ENCODE results near the gene ZNF891. TPM values are rescaled to one million over a fixed set of nuclear protein-coding genes. Genes with fewer than 3 reads are reported as not detected.

ZNF891 gene
- total RNA-seq, 1 donor from 2014 or later, result 6.8 TPM

GRCh38 chr12:133120385-133121191 is 9.5 kb downstream of the ZNF891 start:
- no peak overlapping the region for H3K4me3 Mint-ChIP-seq (ENCODE audit: low read depth)
- no peak for DNase-seq (ENCODE audit: low spot score, unreplicated experiment)
- H3K9me3 Mint-ChIP-seq (ENCODE audit: low read depth), result peaks cover 69% of the 10 kb centered on the region
- H3K27me3 Mint-ChIP-seq, result no peaks in the 10 kb centered on the region
- peaks cover 86% of the 10 kb centered on the region for H3K36me3 Mint-ChIP-seq (ENCODE audit: insufficient read depth)
- no peaks in the 10 kb centered on the region for H3K4me1 Mint-ChIP-seq (ENCODE audit: low read depth)
- TF ChIP-seq CTCF (IDR thresholded peaks at IDR 0.05; ENCODE audit: unreplicated experiment), result no peak
- H3K27ac Mint-ChIP-seq, result peak overlapping the region; percentile 41

DNA sequence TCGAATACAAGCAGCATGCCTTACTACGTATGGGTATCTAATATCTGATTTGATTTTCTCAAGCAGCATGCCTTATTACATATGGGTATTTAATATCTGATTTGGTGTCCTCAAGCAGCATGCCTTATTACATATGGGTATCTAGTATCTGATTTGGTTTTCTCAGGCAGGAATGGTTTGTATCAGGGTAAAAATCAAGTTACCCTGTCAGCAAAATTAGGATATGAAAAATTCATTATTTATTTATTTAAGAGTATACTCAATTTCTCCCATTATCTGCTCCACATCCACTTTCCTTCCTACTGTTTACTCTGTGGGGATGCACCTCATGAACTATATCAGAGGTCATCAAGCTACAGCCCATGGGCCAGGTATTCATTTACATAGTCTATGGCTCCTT is 21.9 kb downstream of the ZNF891 start:
- no peaks in the 10 kb centered on the region for H3K4me1 Mint-ChIP-seq (ENCODE audit: low read depth)
- H3K27me3 Mint-ChIP-seq, result no peaks in the 10 kb centered on the region
- peak overlapping the region; percentile 71 for H3K27ac Mint-ChIP-seq
- no peak overlapping the region for H3K4me3 Mint-ChIP-seq (ENCODE audit: low read depth)
- no peak for DNase-seq (ENCODE audit: low spot score, unreplicated experiment)
- H3K36me3 Mint-ChIP-seq (ENCODE audit: insufficient read depth), result peaks cover 84% of the 10 kb centered on the region
- peaks cover 64% of the 10 kb centered on the region for H3K9me3 Mint-ChIP-seq (ENCODE audit: low read depth)
- no peak for TF ChIP-seq CTCF (IDR thresholded peaks at IDR 0.05; ENCODE audit: unreplicated experiment)

GRCh38 chr12:133107121-133107520 is 23.0 kb downstream of the ZNF891 start:
- H3K4me3 Mint-ChIP-seq (ENCODE audit: low read depth), result no peak overlapping the region
- peaks cover 64% of the 10 kb centered on the region for H3K9me3 Mint-ChIP-seq (ENCODE audit: low read depth)
- H3K27me3 Mint-ChIP-seq, result no peaks in the 10 kb centered on the region
- no peak overlapping the region for H3K27ac Mint-ChIP-seq
- no peaks in the 10 kb centered on the region for H3K4me1 Mint-ChIP-seq (ENCODE audit: low read depth)
- no peak for TF ChIP-seq CTCF (IDR thresholded peaks at IDR 0.05; ENCODE audit: unreplicated experiment)
- peaks cover 88% of the 10 kb centered on the region for H3K36me3 Mint-ChIP-seq (ENCODE audit: insufficient read depth)
- no peak for DNase-seq (ENCODE audit: low spot score, unreplicated experiment)

DNA sequence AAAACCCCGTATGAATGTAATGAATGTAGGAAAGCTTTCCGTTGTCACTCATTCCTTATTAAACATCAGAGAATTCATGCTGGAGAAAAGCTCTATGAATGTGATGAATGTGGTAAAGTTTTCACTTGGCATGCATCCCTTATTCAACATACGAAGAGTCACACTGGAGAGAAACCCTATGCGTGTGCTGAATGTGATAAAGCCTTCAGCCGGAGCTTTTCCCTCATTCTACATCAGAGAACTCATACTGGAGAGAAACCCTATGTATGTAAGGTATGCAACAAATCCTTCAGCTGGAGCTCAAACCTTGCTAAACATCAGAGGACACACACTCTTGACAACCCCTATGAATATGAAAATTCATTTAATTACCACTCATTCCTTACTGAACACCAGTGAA is 23.8 kb downstream of the ZNF891 start:
- no peak for DNase-seq (ENCODE audit: low spot score, unreplicated experiment)
- peak overlapping the region; percentile 71 for H3K27ac Mint-ChIP-seq
- H3K9me3 Mint-ChIP-seq (ENCODE audit: low read depth), result peaks cover 66% of the 10 kb centered on the region
- no peaks in the 10 kb centered on the region for H3K4me1 Mint-ChIP-seq (ENCODE audit: low read depth)
- no peak overlapping the region for H3K4me3 Mint-ChIP-seq (ENCODE audit: low read depth)
- no peak for TF ChIP-seq CTCF (IDR thresholded peaks at IDR 0.05; ENCODE audit: unreplicated experiment)
- no peaks in the 10 kb centered on the region for H3K27me3 Mint-ChIP-seq
- peaks cover 92% of the 10 kb centered on the region for H3K36me3 Mint-ChIP-seq (ENCODE audit: insufficient read depth)

GRCh38 chr12:133105620-133106019 is 24.5 kb downstream of the ZNF891 start:
- Mint-ChIP-seq H3K9me3 (ENCODE audit: low read depth) (peaks cover 70% of the 10 kb centered on the region), H3K4me3 (ENCODE audit: low read depth) (no peak overlapping the region)

More at GRCh38 chr12:133105620-133106019, 24.5 kb downstream of the ZNF891 start:
- no peak for DNase-seq (ENCODE audit: low spot score, unreplicated experiment)
- TF ChIP-seq CTCF (IDR thresholded peaks at IDR 0.05; ENCODE audit: unreplicated experiment), result no peak
- Mint-ChIP-seq H3K36me3 (ENCODE audit: insufficient read depth) (peaks cover 95% of the 10 kb centered on the region), H3K27me3 (no peaks in the 10 kb centered on the region), H3K27ac (peak overlapping the region; percentile 81), H3K4me1 (ENCODE audit: low read depth) (no peaks in the 10 kb centered on the region)
